Measurements from ENCODE around the gene NFIX.

The NFIX gene

GRCh38 chr19:13094106-13094504 is 98.8 kb downstream of the NFIX start:
- no peak for DNase-seq (ENCODE audit: low spot score)

GRCh38 chr19:13094771-13095392 is 99.6 kb downstream of the NFIX start:
- no peak for DNase-seq (ENCODE audit: low spot score)

- no peak for DNase-seq (ENCODE audit: low spot score)
These were observed 100.1 kb downstream of the NFIX start for GRCh38 chr19:13095393-13095784.

- no peak for DNase-seq (ENCODE audit: low spot score)
These were observed 101.0 kb downstream of the NFIX start for GRCh38 chr19:13095934-13096927.

- no peak for DNase-seq (ENCODE audit: low spot score)
These were observed 101.8 kb downstream of the NFIX start for GRCh38 chr19:13097033-13097462.

GRCh38 chr19:13097463-13098258 is 102.4 kb downstream of the NFIX start:
- DNase-seq (ENCODE audit: low spot score) = no peak

GRCh38 chr19:13098277-13099072 is 103.2 kb downstream of the NFIX start:
- DNase-seq (ENCODE audit: low spot score) = no peak

- DNase-seq (ENCODE audit: low spot score) = peak; percentile 31
These were observed 104.1 kb downstream of the NFIX start for GRCh38 chr19:13099073-13099999.

GRCh38 chr19:13100031-13100588 is 104.8 kb downstream of the NFIX start:
- no peak for DNase-seq (ENCODE audit: low spot score)

- no peak for DNase-seq (ENCODE audit: low spot score)
These were observed 105.7 kb downstream of the NFIX start for GRCh38 chr19:13100841-13101589.

- DNase-seq (ENCODE audit: low spot score) = no peak
These were observed 106.5 kb downstream of the NFIX start for GRCh38 chr19:13101590-13102415.

GRCh38 chr19:13102416-13102665 is 107.1 kb downstream of the NFIX start:
- no peak for DNase-seq (ENCODE audit: low spot score)

GRCh38 chr19:13102666-13103580 is 107.6 kb downstream of the NFIX start, which contains the start of gene LYL1:
Gene LYL1 (minus strand): TSS chr19:13102858. CDS start chr19:13101171, 1,687 bp downstream.
- no peak for DNase-seq (ENCODE audit: low spot score)

- DNase-seq (ENCODE audit: low spot score) = no peak
These were observed 108.5 kb downstream of the NFIX start for GRCh38 chr19:13103581-13104359.

GRCh38 chr19:13104360-13104847 is 109.1 kb downstream of the NFIX start:
- DNase-seq (ENCODE audit: low spot score) = no peak

All from LoVo (cell line).